Cardiac fibroblast (primary cell): Measurements from ENCODE around the gene RERE.
A peak's percentile ranks its signal among the peaks of the same experiment; 100 is the strongest.

Source experiments
- DNase-seq, 2 donors: peaks; one replicate each; pipeline versions ENCODE4 v3.0.0 to v3.0.0-alpha.2; 2010; ENCODE audit warnings: low read depth in 2 of 2
- H3K4me3 ChIP-seq, 2 donors: replicated peaks in 1 of 2; 1 replicate in 1 of 2; 2 replicates in 1 of 2; pipeline ENCODE4 v1.5.1; 2011; ENCODE audit warnings: low read depth in 2 of 2, low read length in 2 of 2, mild to moderate bottlenecking in 2 of 2, moderate library complexity in 1 of 2
- CTCF ChIP-seq: IDR thresholded peaks from one replicate; pipeline ENCODE4 v1.5.1; 2011; ENCODE audit warnings: low read depth, mild to moderate bottlenecking, low read length, inconsistent platforms

Gene RERE

GRCh38 chr1:8524627-8525157 lies 292.7 kb downstream of the RERE start:
- no peak for TF ChIP-seq CTCF
- H3K4me3 ChIP-seq: peak overlapping the region in 1 of 2 donors; percentile 56
- DNase-seq: no peak

- DNase-seq: no peak
- TF ChIP-seq CTCF: no peak
Measured at GRCh38 chr1:8523666-8524206, 293.7 kb downstream of the RERE start.

GRCh38 chr1:8520483-8520966 lies 296.9 kb downstream of the RERE start:
- no peak for TF ChIP-seq CTCF
- no peak for DNase-seq
- H3K4me3 ChIP-seq: no peak overlapping the region

More at GRCh38 chr1:8523666-8524206, 293.7 kb downstream of the RERE start:
- H3K4me3 ChIP-seq: no peak overlapping the region

GRCh38 chr1:8519167-8519566 lies 298.3 kb downstream of the RERE start:
- no peak for DNase-seq
- TF ChIP-seq CTCF: no peak
- no peak overlapping the region for H3K4me3 ChIP-seq

GRCh38 chr1:8518490-8518801 lies 299.0 kb downstream of the RERE start:
- no peak overlapping the region for H3K4me3 ChIP-seq
- DNase-seq: no peak
- no peak for TF ChIP-seq CTCF

GRCh38 chr1:8517661-8518489 lies 299.6 kb downstream of the RERE start:
- no peak for TF ChIP-seq CTCF
- peak; percentile 52 to 72 for DNase-seq
- no peak overlapping the region for H3K4me3 ChIP-seq
